ENCODE measurements around the gene BCL11A.

The BCL11A gene

GRCh38 chr2:60553495-60554073 lies at the start of gene BCL11A:
Gene BCL11A (minus strand): TSS chr2:60553654. CDS start chr2:60553270, 384 bp downstream.
- DNase-seq (ENCODE audit: low read depth), result peak; percentile 61
- H3K4me3 ChIP-seq (ENCODE audit: low read depth, low read length), result peak within 1 kb of the TSS; percentile 74
- no peak for TF ChIP-seq CTCF (IDR thresholded peaks at IDR 0.05; ENCODE audit: insufficient read depth, low read depth, low read length, missing control alignments)

GRCh38 chr2:60602828-60603532 lies 49.5 kb upstream of the BCL11A start:
- no peak overlapping the region for H3K4me3 ChIP-seq (ENCODE audit: low read depth, low read length)
- no peak for TF ChIP-seq CTCF (IDR thresholded peaks at IDR 0.05; ENCODE audit: insufficient read depth, low read depth, low read length, missing control alignments)
- DNase-seq (ENCODE audit: low read depth), result no peak

DNA sequence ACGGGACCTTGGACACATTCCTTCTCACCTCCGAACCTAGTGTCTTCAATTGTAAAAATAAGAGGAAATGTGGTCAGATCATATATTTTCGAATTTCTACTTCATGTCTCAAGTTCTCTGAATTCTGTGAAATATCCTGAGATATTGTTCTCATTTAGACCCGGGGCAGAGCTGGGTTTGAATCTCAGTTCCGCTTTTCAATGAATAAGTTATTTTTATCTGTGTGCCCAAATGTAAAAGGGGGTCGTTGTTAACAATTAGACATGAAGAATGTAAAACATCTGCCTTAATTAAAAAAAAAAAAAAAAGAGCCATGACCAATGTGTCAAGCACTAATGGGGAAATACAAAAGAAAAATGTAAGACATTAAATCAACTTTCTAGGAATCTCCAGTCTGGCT lies 48.9 kb upstream of the BCL11A start:
- no peak for TF ChIP-seq CTCF (IDR thresholded peaks at IDR 0.05; ENCODE audit: insufficient read depth, low read depth, low read length, missing control alignments)
- DNase-seq (ENCODE audit: low read depth), result no peak
- no peak overlapping the region for H3K4me3 ChIP-seq (ENCODE audit: low read depth, low read length)

DNA sequence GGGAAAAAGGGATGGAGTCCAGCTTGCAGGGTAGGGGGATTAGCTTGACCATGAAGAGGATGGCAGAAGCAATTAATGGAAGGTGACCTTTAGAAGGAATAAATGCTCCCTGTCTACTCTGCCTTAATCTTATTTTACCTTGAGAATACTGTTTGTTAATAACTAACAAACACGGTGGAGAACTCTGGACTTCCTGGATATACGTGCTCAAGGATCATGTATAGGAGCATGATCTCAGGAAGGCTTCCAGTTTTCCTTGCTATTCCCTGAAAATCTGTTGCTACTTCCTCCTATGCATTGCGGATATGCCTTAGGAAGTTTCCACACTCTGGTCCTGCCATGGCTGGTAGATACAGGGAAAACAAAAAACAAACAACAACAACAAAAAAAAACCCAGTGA lies 44.8 kb upstream of the BCL11A start:
- DNase-seq (ENCODE audit: low read depth), result no peak
- no peak for TF ChIP-seq CTCF (IDR thresholded peaks at IDR 0.05; ENCODE audit: insufficient read depth, low read depth, low read length, missing control alignments)

DNA sequence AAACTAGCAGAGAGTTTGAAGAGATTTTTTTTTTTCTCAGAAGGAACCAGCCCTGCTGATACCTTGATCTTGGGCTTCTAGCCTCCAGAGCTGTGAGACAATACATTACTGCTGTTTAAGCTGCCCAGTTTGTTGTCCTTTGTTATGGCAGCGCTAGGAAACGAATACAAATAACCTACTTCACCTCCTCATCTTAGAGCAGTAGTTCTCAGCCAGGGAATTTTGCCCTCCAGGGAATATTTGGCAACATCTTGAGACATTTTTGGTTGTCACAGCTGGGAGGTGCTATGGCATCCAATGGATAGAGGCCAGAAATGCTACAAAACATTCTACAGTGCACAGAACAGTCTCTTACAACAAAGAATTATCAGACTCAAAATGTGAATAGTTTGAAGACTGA lies 43.9 kb upstream of the BCL11A start:
- DNase-seq (ENCODE audit: low read depth), result no peak
- H3K4me3 ChIP-seq (ENCODE audit: low read depth, low read length), result no peak overlapping the region
- TF ChIP-seq CTCF (IDR thresholded peaks at IDR 0.05; ENCODE audit: insufficient read depth, low read depth, low read length, missing control alignments), result no peak

More for the DNA sequence above, 44.8 kb upstream of the BCL11A start:
- no peak overlapping the region for H3K4me3 ChIP-seq (ENCODE audit: low read depth, low read length)

DNA sequence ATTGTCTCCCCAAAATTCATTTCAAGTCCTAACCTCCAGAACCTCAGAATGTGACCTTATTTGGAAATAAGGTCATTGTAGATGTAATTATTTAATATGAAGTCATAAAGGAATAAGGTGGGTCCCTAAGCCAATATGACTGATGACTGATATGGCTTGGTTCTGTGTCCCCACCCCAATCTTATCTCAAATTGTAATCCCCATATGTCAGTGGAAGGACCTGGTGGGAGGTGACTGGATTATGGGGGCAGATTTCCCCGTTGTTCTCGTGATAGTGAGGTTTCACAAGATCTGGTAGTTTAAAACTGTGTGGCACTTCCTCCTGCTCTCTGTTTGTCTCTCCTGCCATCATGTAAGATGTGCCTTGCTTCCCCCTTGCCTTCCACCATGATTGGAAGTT lies 43.0 kb upstream of the BCL11A start:
- DNase-seq (ENCODE audit: low read depth), result no peak
- no peak overlapping the region for H3K4me3 ChIP-seq (ENCODE audit: low read depth, low read length)
- no peak for TF ChIP-seq CTCF (IDR thresholded peaks at IDR 0.05; ENCODE audit: insufficient read depth, low read depth, low read length, missing control alignments)

- no peak overlapping the region for H3K4me3 ChIP-seq (ENCODE audit: low read depth, low read length)
- DNase-seq (ENCODE audit: low read depth), result no peak
- no peak for TF ChIP-seq CTCF (IDR thresholded peaks at IDR 0.05; ENCODE audit: insufficient read depth, low read depth, low read length, missing control alignments)
Measured at GRCh38 chr2:60595953-60596352, 42.5 kb upstream of the BCL11A start.
